HG02840 (cell line): ENCODE data around the gene MIF4GD.
"Not testable (repeated sequence)": the region's sequence is repeated elsewhere in the genome, so short reads cannot be mapped to it uniquely, and the experiment has no call there.

ENCODE experiments used
- ATAC-seq: cut with Tn5 transposase; IDR thresholded peaks from one replicate; pipeline ENCODE4 v1.9.1; 2021; ENCODE audit warnings: mild to moderate bottlenecking, moderate library complexity, moderate number of reproducible peaks; ENCODE audit not compliant: unreplicated experiment, low FRiP score

Gene MIF4GD

DNA sequence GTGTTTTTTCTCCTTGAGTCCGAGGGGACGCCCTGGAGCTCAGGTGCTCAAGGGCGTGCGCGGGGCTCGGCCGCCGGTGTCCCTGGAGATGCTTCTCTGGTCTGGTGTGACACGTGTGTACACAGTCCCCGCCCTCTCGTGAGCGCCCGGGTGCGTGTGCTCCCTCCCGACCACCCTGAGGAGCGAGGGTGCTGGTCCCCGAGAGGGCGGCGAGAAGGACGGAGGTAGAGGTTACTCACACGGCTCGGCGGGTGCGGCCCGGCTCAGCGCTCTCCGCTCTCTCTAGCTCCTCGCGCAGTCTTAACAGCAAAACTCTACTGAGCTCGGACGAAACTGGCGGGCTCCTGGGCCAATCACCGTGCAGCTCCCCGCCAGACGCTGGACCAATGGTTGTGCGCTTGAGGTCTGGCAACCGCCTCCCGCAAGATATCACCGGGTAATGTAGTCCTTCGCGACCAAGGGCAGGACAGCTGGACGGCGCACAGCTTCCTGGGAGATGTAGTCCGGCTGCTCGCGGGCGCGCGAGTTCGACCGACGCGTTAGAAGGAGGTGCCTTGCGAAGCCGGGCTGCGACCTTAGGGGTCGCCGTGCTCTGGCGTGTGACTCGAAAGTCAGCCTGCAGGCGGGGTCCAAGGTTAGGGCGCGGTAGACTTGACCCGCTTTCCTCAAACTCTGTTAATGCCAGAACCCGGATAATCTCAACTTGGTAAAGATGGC lies 18.2 kb upstream of the MIF4GD start, which contains the start of gene SLC25A19:
SLC25A19 (minus strand) TSS at position 319 of the 717 bp plus-strand sequence. CDS start 2,669 bp downstream, outside the sequence.
- ATAC-seq, result peak; percentile 91

GRCh38 chr17:75288770-75289114 lies 17.7 kb upstream of the MIF4GD start:
- no peak for ATAC-seq

DNA sequence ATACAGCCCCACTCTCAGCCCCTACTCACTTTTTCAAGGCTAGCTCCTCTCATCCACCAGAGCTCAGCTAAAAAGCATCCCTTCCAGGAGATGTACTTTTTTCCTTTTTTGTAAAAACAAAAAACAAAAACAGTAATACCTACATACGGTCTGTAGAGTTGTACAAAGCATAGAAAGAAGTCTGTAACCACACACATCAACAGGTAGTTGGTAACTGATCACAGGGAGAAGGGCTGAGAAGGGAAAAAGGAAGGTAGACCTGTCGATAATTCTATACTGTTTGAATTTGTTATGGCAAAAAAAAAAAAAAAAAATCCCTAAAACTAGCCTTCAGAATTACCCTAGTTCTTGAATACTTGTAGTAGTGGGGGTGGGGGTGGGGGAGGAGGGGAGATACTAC lies 17.3 kb upstream of the MIF4GD start:
- no peak for ATAC-seq

GRCh38 chr17:75287221-75287620 lies 16.2 kb upstream of the MIF4GD start:
- no peak for ATAC-seq

GRCh38 chr17:75285123-75285522 lies 14.1 kb upstream of the MIF4GD start:
- no peak for ATAC-seq

DNA sequence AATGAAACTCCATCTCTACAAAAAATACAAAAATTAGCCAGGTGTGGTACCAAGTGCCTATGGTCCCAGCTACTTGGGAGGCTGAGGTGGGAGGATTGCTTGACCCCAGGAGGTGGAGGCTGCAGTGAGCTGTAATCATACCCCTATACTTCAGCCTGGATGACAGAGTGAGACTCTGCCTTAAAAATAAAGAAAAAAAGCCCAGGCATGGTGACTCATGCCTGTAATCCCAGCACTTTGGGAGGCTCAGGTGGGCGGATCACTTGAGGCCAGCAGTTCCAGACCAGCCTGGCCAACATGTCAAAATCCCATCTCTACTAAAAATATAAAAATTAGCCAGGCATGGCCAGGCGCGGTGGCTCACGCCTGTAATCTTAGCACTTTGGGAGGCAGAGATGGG lies 9.2 kb upstream of the MIF4GD start:
- ATAC-seq, result not testable (repeated sequence)

GRCh38 chr17:75277664-75278071 lies 6.6 kb upstream of the MIF4GD start:
- no peak for ATAC-seq

- ATAC-seq, result no peak
Observed at GRCh38 chr17:75273977-75274708, 3.1 kb upstream of the MIF4GD start.

- ATAC-seq, result no peak
Observed at GRCh38 chr17:75272848-75273184, 1.8 kb upstream of the MIF4GD start.

- ATAC-seq, result no peak
Observed at GRCh38 chr17:75271955-75272847, 1.2 kb upstream of the MIF4GD start.

DNA sequence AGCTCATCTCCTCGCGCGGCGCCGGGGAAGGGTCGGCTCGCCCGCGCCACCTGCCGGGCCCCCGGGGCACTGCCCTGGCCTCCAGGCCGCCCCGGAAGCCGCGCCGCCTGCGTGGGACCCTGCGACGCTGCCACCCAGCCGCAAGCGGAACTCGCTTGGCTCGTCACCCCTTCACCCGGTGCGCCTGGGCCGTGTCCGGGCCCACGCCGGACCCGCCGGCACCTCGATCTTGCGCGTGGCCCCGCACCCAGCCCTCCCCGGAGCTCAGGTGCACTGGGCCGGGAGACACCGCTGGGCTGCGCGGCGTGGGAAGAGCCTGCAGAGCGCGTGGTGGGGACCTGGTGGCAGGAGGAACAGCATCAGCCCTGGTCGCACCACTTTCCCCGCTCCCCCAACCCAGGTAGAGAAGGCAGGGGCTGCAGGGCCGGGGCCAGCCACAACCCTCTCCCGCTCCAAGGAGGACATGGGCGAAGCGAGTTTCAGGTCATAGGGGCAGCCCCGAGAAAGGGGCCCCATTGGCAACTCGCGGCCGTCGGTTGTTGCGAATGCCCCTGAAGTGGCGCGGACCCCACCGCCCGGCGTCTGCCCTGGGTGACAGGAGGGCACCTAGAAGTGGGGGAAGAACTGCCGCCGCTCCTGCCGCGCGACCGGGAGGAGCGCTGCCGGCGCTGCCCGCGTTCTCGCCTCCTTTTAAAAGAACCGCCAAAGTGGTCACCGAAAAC lies 363 bp upstream of the MIF4GD start:
- ATAC-seq, result peak; percentile 59

- ATAC-seq, result peak; percentile 27
Observed at GRCh38 chr17:75270218-75270965, 639 bp downstream of the MIF4GD start.

DNA sequence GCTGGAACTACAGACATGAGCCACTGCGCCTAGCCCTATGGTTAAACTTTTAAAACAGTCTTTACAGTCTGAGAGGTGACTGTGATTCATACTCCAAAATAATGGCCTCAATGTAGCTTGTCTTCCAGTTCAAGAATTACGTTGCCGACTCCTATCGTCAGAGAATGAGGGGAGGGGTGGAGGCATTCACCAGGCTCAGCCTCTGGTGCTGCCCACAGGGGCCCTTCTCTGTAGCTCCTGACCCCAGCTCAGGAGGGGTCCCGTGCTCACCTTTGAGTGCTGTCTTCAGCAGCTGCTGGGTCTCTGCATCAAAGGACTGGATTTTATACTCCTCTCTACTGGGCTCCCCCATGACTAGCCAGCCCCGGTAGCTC lies 1.2 kb downstream of the MIF4GD start:
- no peak for ATAC-seq

DNA sequence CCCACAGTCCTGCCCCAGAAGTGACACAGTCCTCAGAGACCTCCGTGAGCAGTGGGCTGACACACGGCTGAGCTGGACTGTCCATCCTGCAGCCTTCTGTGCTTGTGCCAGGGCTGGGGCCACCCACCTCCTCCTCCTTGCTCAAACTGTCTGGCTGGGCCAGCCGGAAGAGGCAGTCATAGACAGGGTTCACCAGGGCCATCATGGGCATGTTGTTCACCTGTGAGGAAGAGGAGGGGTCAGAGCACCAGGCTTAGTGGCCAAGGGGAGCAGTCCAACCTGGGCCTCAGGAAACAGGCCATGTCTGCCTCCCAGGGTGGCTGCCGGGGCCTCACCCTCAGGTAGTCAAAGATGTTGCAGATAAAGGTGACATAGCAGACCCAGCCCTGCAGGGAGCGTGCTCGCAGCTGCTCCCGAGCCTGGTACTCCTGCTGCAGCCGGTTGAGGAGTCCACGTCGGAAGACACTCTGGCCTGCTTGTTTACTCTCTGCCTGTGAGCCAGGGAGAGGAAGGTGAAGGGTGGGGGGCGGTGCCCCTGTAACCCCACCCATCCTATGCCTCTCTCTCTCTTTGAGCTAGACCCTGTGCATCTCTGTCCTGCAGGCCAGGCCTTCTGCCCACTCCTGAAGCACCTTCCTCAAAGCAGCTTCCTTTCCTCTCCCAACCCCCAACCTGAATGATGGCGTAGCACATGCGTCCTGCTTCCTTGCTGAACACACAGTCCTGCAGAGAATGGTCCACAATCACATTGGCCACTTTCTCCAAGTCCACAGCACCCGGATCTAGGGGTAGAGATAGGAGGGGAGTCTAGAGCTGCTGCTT lies 3.4 kb downstream of the MIF4GD start:
- no peak for ATAC-seq

DNA sequence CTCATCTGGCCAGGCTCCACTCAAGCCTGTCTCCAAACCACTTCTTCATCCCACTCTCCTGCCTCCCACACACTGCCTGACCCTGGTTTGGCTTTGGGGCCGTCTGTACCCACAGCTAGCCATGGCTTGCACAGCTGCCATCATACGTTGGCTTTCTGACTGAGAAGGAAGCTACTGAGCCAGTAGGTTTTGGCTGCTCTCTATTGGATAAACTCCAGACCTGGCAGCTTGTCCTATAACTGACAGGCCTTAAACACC lies 3.9 kb downstream of the MIF4GD start:
- ATAC-seq, result no peak

- ATAC-seq, result no peak
Observed at GRCh38 chr17:75266316-75267152, 4.5 kb downstream of the MIF4GD start.

GRCh38 chr17:75265614-75266315 lies 5.3 kb downstream of the MIF4GD start:
- ATAC-seq, result no peak

DNA sequence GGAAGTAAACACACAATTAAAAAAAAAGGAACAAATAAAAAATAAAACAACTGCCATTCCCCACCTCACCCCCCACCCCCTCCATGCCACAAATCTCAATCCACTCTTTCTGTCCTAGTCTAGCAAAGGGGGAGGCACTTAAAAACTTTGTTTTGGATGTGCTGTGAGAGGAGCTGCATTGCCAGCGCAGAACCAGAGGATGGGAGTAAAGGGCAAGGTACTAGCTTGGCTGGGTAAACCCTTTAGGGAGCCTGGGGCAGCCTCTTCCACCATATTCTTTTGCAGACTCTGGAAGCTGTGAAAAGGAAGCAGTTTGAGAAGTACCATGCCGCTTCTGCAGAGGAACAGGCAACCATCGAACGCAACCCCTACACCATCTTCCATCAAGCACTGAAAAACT lies 8.0 kb downstream of the MIF4GD start:
- ATAC-seq, result no peak
